HFFc6 (cell line): ENCODE data around the gene PANX2. TPM values are rescaled to one million over a fixed set of nuclear protein-coding genes. Genes with fewer than 3 reads are reported as not detected.

ENCODE experiments used
- DNase-seq: peaks from one replicate; pipeline ENCODE4 v3.0.0-alpha.2; 2018
- H3K27ac Mint-ChIP-seq: 2 replicates; pipeline ENCODE4 v1.8.0; 2020; ENCODE audit warnings: mild to moderate bottlenecking, mixed read lengths
- H3K27me3 Mint-ChIP-seq: 2 replicates; pipeline ENCODE4 v1.8.0; 2021; ENCODE audit warnings: mild to moderate bottlenecking, moderate library complexity, mixed read lengths; ENCODE audit not compliant: insufficient read depth
- H3K36me3 Mint-ChIP-seq: 2 replicates; pipeline ENCODE4 v1.8.0; 2021; ENCODE audit warnings: low read depth, mixed read lengths
- H3K4me1 Mint-ChIP-seq: 2 replicates; pipeline ENCODE4 v1.8.0; 2020; ENCODE audit warnings: low read depth, mixed read lengths
- H3K4me3 Mint-ChIP-seq: 2 replicates; pipeline ENCODE4 v1.8.0; 2020; ENCODE audit warnings: mild to moderate bottlenecking, moderate library complexity, mixed read lengths
- H3K9me3 Mint-ChIP-seq: 2 replicates; pipeline ENCODE4 v1.8.0; 2020; ENCODE audit warnings: mild to moderate bottlenecking, mixed read lengths
- long read RNA-seq: library from polyadenylated mRNA; unstranded; transcript quantifications from one replicate; pipeline ENCODE4 v2.0.0, GENCODE V29; 2019
- total RNA-seq, 6 experiments: library from RNA; stranded (reverse); fragmentation: NEBNext Ultra II Directional; extraction: Animal tissue kit (Norgen Biotek cat#: 25700); gene quantifications; 2 replicates in 1 of 6; 3 replicates in 5 of 6; pipeline ENCODE4 v1.2.3, GENCODE V29; 2021
- TF ChIP-seq, protein P1 (sequence below): fragments of 200-600 bp; sonication (generic); IDR thresholded peaks from 2 replicates; pipeline ENCODE4 v1.5.0; 2021; ENCODE audit warnings: antibody characterized with exemption, mild to moderate bottlenecking

The PANX2 gene, protein sequence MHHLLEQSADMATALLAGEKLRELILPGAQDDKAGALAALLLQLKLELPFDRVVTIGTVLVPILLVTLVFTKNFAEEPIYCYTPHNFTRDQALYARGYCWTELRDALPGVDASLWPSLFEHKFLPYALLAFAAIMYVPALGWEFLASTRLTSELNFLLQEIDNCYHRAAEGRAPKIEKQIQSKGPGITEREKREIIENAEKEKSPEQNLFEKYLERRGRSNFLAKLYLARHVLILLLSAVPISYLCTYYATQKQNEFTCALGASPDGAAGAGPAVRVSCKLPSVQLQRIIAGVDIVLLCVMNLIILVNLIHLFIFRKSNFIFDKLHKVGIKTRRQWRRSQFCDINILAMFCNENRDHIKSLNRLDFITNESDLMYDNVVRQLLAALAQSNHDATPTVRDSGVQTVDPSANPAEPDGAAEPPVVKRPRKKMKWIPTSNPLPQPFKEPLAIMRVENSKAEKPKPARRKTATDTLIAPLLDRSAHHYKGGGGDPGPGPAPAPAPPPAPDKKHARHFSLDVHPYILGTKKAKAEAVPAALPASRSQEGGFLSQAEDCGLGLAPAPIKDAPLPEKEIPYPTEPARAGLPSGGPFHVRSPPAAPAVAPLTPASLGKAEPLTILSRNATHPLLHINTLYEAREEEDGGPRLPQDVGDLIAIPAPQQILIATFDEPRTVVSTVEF
- total RNA-seq = 1 to 10 TPM; 1.2 to 2.3 (median 1.3) TPM
- long read RNA-seq = 0 reads

DNA sequence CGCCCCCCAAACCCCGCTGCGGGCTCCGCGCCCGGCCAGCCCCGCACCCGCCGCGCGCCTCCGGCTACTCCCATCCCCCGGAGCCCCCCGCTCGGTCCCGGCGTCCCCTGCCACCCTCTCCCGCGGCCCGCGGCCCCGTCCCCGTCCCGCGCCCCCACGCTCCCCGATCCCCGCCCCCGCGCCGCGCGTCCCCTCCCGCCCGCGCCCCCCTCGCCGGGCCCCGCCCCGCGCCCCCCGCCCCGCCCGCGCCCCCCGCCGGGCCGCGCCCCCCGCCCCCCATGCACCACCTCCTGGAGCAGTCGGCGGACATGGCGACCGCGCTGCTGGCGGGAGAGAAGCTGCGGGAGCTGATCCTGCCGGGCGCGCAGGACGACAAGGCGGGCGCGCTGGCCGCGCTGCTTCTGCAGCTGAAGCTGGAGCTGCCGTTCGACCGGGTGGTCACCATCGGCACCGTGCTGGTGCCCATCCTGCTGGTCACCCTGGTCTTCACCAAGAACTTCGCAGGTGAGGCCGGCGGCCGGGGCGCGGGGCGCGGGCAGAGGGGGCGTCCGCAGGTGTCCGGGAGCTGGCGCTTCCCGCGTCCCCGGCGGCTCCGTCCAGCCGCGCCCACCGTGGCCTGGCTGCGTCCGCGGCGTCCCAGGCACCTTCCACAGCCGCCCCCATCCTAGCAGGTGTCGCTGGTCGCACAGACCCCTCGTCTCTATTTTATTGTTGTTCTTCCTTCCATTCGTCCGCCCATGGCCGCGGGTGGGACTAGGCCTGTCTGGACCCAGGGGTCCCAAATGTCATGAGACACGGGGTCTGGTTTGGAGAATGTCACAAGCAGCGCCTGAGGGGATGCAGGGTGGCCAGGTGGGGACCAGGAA is at the start of gene PANX2:
TSS of gene PANX2 (plus strand) at position 279 of the 866 bp plus-strand sequence. CDS start at position 279, 0 bp downstream.
- H3K27me3 Mint-ChIP-seq = peaks cover 28% of the 10 kb centered on the region
- no peak for DNase-seq
- H3K27ac Mint-ChIP-seq = peak within 1 kb of the TSS; percentile 49; the same call in 1 of the 2 replicates
- no peaks in the 10 kb centered on the region for H3K9me3 Mint-ChIP-seq
- no peaks in the 10 kb centered on the region for H3K36me3 Mint-ChIP-seq
- TF ChIP-seq, protein P1, sequence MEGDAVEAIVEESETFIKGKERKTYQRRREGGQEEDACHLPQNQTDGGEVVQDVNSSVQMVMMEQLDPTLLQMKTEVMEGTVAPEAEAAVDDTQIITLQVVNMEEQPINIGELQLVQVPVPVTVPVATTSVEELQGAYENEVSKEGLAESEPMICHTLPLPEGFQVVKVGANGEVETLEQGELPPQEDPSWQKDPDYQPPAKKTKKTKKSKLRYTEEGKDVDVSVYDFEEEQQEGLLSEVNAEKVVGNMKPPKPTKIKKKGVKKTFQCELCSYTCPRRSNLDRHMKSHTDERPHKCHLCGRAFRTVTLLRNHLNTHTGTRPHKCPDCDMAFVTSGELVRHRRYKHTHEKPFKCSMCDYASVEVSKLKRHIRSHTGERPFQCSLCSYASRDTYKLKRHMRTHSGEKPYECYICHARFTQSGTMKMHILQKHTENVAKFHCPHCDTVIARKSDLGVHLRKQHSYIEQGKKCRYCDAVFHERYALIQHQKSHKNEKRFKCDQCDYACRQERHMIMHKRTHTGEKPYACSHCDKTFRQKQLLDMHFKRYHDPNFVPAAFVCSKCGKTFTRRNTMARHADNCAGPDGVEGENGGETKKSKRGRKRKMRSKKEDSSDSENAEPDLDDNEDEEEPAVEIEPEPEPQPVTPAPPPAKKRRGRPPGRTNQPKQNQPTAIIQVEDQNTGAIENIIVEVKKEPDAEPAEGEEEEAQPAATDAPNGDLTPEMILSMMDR = no peak
- H3K4me3 Mint-ChIP-seq = peak within 1 kb of the TSS; percentile 76
- no peaks in the 10 kb centered on the region for H3K4me1 Mint-ChIP-seq

DNA sequence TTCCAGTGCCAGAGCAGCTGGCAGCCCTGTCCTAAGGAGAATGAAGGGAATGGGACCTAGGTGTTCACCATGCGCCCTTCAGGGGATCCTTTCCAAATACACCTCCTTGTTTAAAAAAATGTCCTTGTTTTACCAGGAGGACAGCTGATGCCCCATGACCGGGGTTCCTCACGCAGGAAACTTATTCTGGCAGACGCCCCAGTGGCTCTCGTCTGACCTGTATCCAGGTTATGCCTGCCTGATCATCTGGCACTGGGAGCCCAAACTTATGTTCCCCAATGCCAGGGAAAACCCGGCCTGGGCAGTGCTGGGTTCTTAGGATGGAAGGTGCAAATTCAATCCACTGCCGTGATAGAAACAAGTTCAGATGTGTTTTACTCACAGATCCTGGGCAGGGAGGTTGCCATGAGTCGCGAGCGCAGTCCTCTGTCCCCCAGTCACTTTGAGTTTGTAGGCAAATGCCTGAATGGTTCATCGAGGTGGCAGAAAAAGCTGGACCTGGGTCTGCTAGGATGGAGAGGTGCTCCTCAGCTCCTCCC is 49.3 kb upstream of the PANX2 start:
- no peak for DNase-seq
- Mint-ChIP-seq H3K36me3 (peaks cover 5% of the 10 kb centered on the region; the same call in 1 of the 2 replicates), H3K4me3 (no peak overlapping the region), H3K4me1 (peaks cover 22% of the 10 kb centered on the region), H3K9me3 (peaks cover 21% of the 10 kb centered on the region), H3K27me3 (no peaks in the 10 kb centered on the region; the same call in none of the 2 replicates), H3K27ac (no peak overlapping the region)
- TF ChIP-seq, protein P1 = no peak

DNA sequence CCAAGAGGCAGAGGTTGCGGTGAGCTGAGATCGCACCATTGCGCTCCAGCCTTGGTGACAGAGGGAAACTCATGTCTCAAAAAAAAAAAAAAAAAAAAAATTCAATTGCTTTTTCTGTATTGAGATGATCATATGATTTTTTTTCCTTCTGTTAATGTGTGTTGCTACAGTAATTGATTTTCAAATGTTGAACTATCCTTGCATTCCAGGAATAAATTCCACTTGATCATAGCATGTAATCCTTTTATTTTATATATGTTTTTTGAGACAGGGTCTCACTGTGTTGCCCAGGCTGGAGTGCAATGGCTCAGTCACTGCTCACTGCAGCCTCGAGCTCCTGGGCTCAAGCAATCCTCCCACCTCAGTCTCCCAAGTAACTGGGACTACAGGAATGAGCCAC is 47.4 kb upstream of the PANX2 start:
- TF ChIP-seq, protein P1 = no peak
- Mint-ChIP-seq H3K9me3 (peaks cover 21% of the 10 kb centered on the region), H3K27ac (no peak overlapping the region), H3K36me3 (peaks cover 5% of the 10 kb centered on the region; the same call in 1 of the 2 replicates), H3K4me3 (no peak overlapping the region), H3K4me1 (peaks cover 18% of the 10 kb centered on the region), H3K27me3 (peaks cover 2% of the 10 kb centered on the region)
- no peak for DNase-seq

DNA sequence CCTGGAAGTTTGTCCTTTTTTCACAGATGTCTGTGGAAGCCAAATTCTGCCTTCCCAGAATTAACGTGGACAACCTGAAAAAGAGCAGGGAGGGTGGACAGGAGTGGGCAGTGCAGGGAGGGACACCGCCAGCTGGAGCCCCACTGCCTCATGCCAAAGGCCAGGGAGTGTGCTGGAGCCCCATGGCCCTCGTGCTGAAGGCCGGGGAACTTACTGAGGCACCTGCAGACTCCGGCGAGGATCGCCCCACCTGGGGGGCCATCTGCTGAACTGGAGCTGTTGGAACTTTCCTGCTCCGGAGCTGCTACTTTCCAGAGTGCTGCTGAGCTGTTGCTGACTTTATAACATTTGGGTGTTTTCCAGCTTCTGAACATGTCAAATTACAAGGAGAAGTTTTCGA is 45.5 kb upstream of the PANX2 start:
- TF ChIP-seq, protein P1 = no peak
- Mint-ChIP-seq H3K4me3 (no peak overlapping the region), H3K36me3 (peaks cover 5% of the 10 kb centered on the region; the same call in 1 of the 2 replicates), H3K27me3 (peaks cover 5% of the 10 kb centered on the region), H3K9me3 (peaks cover 21% of the 10 kb centered on the region), H3K27ac (no peak overlapping the region), H3K4me1 (peaks cover 11% of the 10 kb centered on the region)
- no peak for DNase-seq
